Esophagus squamous epithelium (tissue), 5 donors: Measurements from ENCODE around the gene INSR. TPM values are rescaled to one million over a fixed set of nuclear protein-coding genes. Genes with fewer than 3 reads are reported as not detected.
"Not testable (repeated sequence)": the region's sequence is repeated elsewhere in the genome, so short reads cannot be mapped to it uniquely, and the experiment has no call there.

Experiments
- DNase-seq: peaks from one replicate; lab custom pipeline; 2025; lab: John Stamatoyannopoulos, UW
- H3K27ac ChIP-seq, 4 donors: fragments of 200-600 bp; sonication (generic); one replicate each; pipeline ENCODE4 v1.5.1; 2016 to 2019; ENCODE audit warnings: mild to moderate bottlenecking in 1 of 4
- H3K27me3 ChIP-seq, 4 donors: fragments of 200-600 bp; sonication (generic); 1 replicate in 3 of 4; 2 replicates in 1 of 4; pipeline versions ENCODE4 v1.5.1 to v1.6.0; 2017 to 2021; ENCODE audit warnings: antibody characterized with exemption in 1 of 4
- H3K36me3 ChIP-seq, 3 donors: fragments of 200-600 bp; sonication (generic); one replicate each; pipeline ENCODE4 v1.5.1; 2016 to 2019
- H3K4me1 ChIP-seq, 3 donors: fragments of 200-600 bp; sonication (generic); one replicate each; pipeline ENCODE4 v1.5.1; 2017 to 2019
- H3K4me3 ChIP-seq, 4 donors: fragments of 200-600 bp; sonication (generic); 1 replicate in 3 of 4; 2 replicates in 1 of 4; pipeline ENCODE4 v1.5.1; 2016 to 2019; ENCODE audit warnings: mild to moderate bottlenecking in 2 of 4, moderate library complexity in 1 of 4
- H3K9me3 ChIP-seq, 3 donors: fragments of 200-600 bp; sonication (generic); one replicate each; pipeline ENCODE4 v1.5.1; 2016 to 2019
- CTCF ChIP-seq, 6 experiments: fragments of 450-650 bp in 4 of 6; fragments of 200-600 bp in 2 of 6; sonication (generic) in 2 of 6; IDR thresholded peaks; one replicate each; pipeline ENCODE4 v1.5.1; 2016 to 2019; ENCODE audit warnings: antibody characterized with exemption in 6 of 6, mild to moderate bottlenecking in 4 of 6, moderate library complexity in 4 of 6
- POLR2A ChIP-seq, 4 donors: fragments of 450-650 bp; IDR thresholded peaks; one replicate each; pipeline ENCODE4 v1.6.1; 2017; ENCODE audit warnings: antibody characterized with exemption in 4 of 4, mild to moderate bottlenecking in 4 of 4, moderate library complexity in 3 of 4
- WGBS, 2 donors: methylation state at CpG; one replicate each; pipeline ENCODE4 v1.1.5; 2018; 5-methylcytosine and 5-hydroxymethylcytosine counted together
- intact Hi-C: fragments of 100-400 bp; cut with DNase I; formaldehyde crosslinking; loops from one replicate; pipeline ENCODE4 v1.15.0; 2022
- total RNA-seq, 4 donors: library from RNA; depleted of rRNA; stranded (reverse); fragments of >200 nt; gene quantifications; one replicate each; pipeline ENCODE4 v1.1.0, GENCODE V29; 2016
- donor health status: DM: yes; HTN: yes; CAD: no.

INSR gene
- total RNA-seq, 4 donors from 2014 or later, result 4.9 to 33.4 (median 10.8) TPM

GRCh38 chr19:7229735-7230134 lies 64.5 kb downstream of the INSR start:
- Histone ChIP-seq H3K27me3 (no peaks in the 10 kb centered on the region), H3K9me3 (no peaks in the 10 kb centered on the region), H3K36me3 (no peaks in the 10 kb centered on the region), H3K4me1 (peaks cover 0 to 16% (median under 1%) of the 10 kb centered on the region in 3 donors), H3K4me3 (no peak overlapping the region), H3K27ac (no peak overlapping the region)
- TF ChIP-seq POLR2A (IDR thresholded peaks at IDR 0.05), result no peak
- no peak for TF ChIP-seq CTCF (IDR thresholded peaks at IDR 0.05)
- 70 to 88% methylated on average over 5 of the region's 5 CpGs for WGBS, 2 donors
- DNase-seq, result no peak
- intact Hi-C loops, result no loop called here

- intact Hi-C loops, result no loop called here
Measured at GRCh38 chr19:7228935-7229541, 65.2 kb downstream of the INSR start.

GRCh38 chr19:7227735-7228134 lies 66.5 kb downstream of the INSR start:
- TF ChIP-seq POLR2A (IDR thresholded peaks at IDR 0.05) (no peak), CTCF (IDR thresholded peaks at IDR 0.05) (no peak)
- no peaks in the 10 kb centered on the region for H3K9me3 ChIP-seq
- no peaks in the 10 kb centered on the region for H3K27me3 ChIP-seq
- 79 to 93% methylated on average over 6 of the region's 6 CpGs for WGBS, 2 donors
- no peak overlapping the region for H3K4me3 ChIP-seq
- H3K36me3 ChIP-seq, result no peaks in the 10 kb centered on the region
- intact Hi-C loops, result no loop called here
- no peak overlapping the region for H3K27ac ChIP-seq
- H3K4me1 ChIP-seq, result peaks cover 0 to 27% (median 6%) of the 10 kb centered on the region in 3 donors
- no peak for DNase-seq

More at GRCh38 chr19:7228935-7229541, 65.2 kb downstream of the INSR start:
- TF ChIP-seq CTCF (IDR thresholded peaks at IDR 0.05), result no peak
- TF ChIP-seq POLR2A (IDR thresholded peaks at IDR 0.05), result no peak
- no peaks in the 10 kb centered on the region for H3K9me3 ChIP-seq
- H3K27ac ChIP-seq, result no peak overlapping the region
- DNase-seq, result no peak
- H3K36me3 ChIP-seq, result no peaks in the 10 kb centered on the region
- no peaks in the 10 kb centered on the region for H3K27me3 ChIP-seq
- peaks cover 0 to 23% (median 6%) of the 10 kb centered on the region in 3 donors for H3K4me1 ChIP-seq
- 78 to 93% methylated on average over 1 of the region's 1 CpG for WGBS, 2 donors
- no peak overlapping the region for H3K4me3 ChIP-seq

DNA sequence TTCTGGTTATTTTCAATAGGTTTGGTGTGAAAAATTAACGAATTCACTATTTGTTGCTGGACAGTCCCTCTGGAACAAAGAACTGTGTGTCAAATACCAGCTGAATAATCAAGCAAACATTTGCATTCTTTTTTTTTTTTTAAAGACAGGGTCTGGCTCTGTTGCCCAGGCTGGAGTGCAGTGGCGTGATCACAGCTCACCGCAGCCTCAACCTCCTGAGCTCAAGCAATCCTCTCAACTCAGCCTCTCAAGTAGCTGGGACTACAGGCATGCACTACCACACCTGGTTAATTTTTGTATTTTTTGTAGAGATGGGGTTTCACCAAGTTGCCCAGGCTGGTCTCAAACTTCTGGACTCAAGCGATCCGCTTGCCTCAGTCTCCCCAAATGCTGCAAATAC lies 67.1 kb downstream of the INSR start:
- H3K9me3 ChIP-seq, intact Hi-C loops, H3K4me3 ChIP-seq, DNase-seq, H3K36me3 ChIP-seq, H3K27me3 ChIP-seq: not testable (repeated sequence)
- peaks cover 0 to 27% (median 6%) of the 10 kb centered on the region in 3 donors for H3K4me1 ChIP-seq
- WGBS, 2 donors, result 87 to 89% methylated on average over 5 of the region's 5 CpGs
- peak overlapping the region in 1 of 4 donors; percentile 55 for H3K27ac ChIP-seq

DNA sequence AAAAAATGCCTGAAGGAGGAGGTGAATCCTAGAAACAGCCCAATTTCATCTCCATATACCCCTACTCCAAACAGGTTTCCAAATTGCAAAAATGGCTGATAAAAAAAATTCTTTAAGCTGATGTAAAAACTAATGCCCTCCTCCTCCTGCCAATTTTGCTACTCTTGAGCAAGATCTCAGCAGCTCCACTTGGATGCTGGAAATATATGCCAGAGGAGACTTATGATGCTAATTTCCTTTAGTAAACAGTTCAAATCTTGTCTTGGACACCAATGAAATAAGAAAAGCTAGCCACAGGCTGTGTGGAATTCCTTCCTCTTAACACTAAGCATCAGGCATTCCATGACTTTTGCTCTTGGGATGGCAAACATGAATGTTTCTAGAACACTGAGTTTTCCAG lies 67.5 kb downstream of the INSR start:
- H3K9me3 ChIP-seq, result no peaks in the 10 kb centered on the region
- peak overlapping the region in 1 of 4 donors; percentile 55 for H3K27ac ChIP-seq
- no peak overlapping the region for H3K4me3 ChIP-seq
- DNase-seq, result no peak
- no peaks in the 10 kb centered on the region for H3K27me3 ChIP-seq
- H3K4me1 ChIP-seq, result peaks cover 0 to 27% (median 6%) of the 10 kb centered on the region in 3 donors
- intact Hi-C loops, result no loop called here
- TF ChIP-seq CTCF (IDR thresholded peaks at IDR 0.05), result no peak
- TF ChIP-seq POLR2A (IDR thresholded peaks at IDR 0.05), result no peak
- no peaks in the 10 kb centered on the region for H3K36me3 ChIP-seq
